Esophagus muscularis mucosa (tissue), 4 donors: ENCODE results near the gene ACSF3.

ENCODE experiments used
- CTCF ChIP-seq, 3 experiments: fragments of 200-600 bp in 2 of 3; fragments of 450-650 bp in 1 of 3; sonication (generic) in 2 of 3; IDR thresholded peaks; one replicate each; pipeline ENCODE4 v1.5.1; 2017 to 2019; ENCODE audit warnings: antibody characterized with exemption in 3 of 3, mild to moderate bottlenecking in 2 of 3, moderate library complexity in 1 of 3
- EP300 ChIP-seq: sonication (generic); formaldehyde crosslinking; IDR thresholded peaks from one replicate; pipeline ENCODE4 v1.6.1; 2017; ENCODE audit warnings: antibody characterized with exemption
- POLR2A ChIP-seq: fragments of 450-650 bp; IDR thresholded peaks from one replicate; pipeline ENCODE4 v1.6.1; 2017; ENCODE audit warnings: antibody characterized with exemption, moderate library complexity, mild to moderate bottlenecking, low read depth

- TF ChIP-seq POLR2A (no peak), EP300 (no peak), CTCF (IDR thresholded peaks at IDR 0.05) (no peak)
These were observed 105.0 kb downstream of the ACSF3 start for GRCh38 chr16:89198417-89199240.
